Mucosa of descending colon (tissue), 3 donors: ENCODE measurements around the gene KCND2. TPM values are rescaled to one million over a fixed set of nuclear protein-coding genes. Genes with fewer than 3 reads are reported as not detected.

Source experiments
- ATAC-seq: fragments of 200-7000 bp; cut with Tn5 transposase; one replicate; pipeline ENCODE4 v1.9.1; 2020; ENCODE audit warnings: mild to moderate bottlenecking, moderate library complexity
- DNase-seq, 3 donors: peaks; one replicate each; pipeline ENCODE4 v3.0.0-alpha.2; 2020
- H3K36me3 ChIP-seq: fragments of 200-600 bp; one replicate; pipeline ENCODE4 v1.8.0; 2021; ENCODE audit warnings: low read depth, mild to moderate bottlenecking
- H3K4me1 ChIP-seq: fragments of 200-600 bp; one replicate; pipeline ENCODE4 v1.8.0; 2021; ENCODE audit warnings: low read depth, mild to moderate bottlenecking
- H3K4me3 ChIP-seq: fragments of 200-600 bp; one replicate; pipeline ENCODE4 v1.8.0; 2021; ENCODE audit warnings: mild to moderate bottlenecking
- H3K9me3 ChIP-seq: fragments of 200-600 bp; one replicate; pipeline ENCODE4 v1.8.0; 2021; ENCODE audit warnings: mild to moderate bottlenecking
- intact Hi-C, 2 donors: fragments of 100-400 bp; cut with DNase I in 1 of 2; cut with micrococcal nuclease in 1 of 2; formaldehyde crosslinking; loops; one replicate each; pipeline versions ENCODE4 v1.11.0 to v1.11.1; 2022; cut with DNase I, micrococcal nuclease
- total RNA-seq, 3 donors: library from RNA; stranded (reverse); fragmentation: NEBNext Ultra II Directional in 2 of 3; extraction: Animal tissue kit (Norgen Biotek cat#: 25700) in 2 of 3; gene quantifications; one replicate each; pipeline versions ENCODE4 v1.2.1 to v1.2.4, GENCODE V29; 2021 to 2023
- TF ChIP-seq, protein P1 (sequence below): fragments of 200-600 bp; IDR thresholded peaks from one replicate; pipeline ENCODE4 v1.8.0; 2022; ENCODE audit warnings: antibody characterized with exemption, mild to moderate bottlenecking
- donor health status: DM: no; HTN: no; CAD: no; lungs with moderate emphysema.
- donor health status: DM: no; HTN: no; CAD: no.
- donor health status: DM: no; HTN: yes; CAD: no.

KCND2 gene
- total RNA-seq, 3 donors from 2014 or later: 0.09 to 0.98 (median 0.41) TPM

DNA sequence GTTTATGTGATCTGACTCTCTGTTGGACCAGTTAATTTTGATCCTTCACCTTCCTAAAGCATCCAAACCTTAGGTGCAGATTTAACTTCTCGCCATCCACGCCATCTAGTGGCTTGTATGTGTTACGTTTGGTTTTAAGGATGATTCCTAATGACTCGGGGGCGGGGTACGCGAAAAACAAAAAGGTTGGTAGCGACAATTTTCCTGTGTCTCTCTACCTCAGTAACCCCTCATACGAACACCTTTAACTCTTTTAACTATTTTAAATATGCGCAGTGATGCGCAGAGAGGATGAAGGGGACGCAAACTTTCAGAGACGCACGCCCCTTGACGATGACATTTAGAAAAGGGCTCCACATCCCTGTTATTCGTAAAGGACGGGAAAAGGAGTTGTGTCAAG, 714 bp upstream of the KCND2 start:
- intact Hi-C loops: no loop called here
- DNase-seq: peak in 1 of 3 donors; percentile 4
- Histone ChIP-seq H3K4me3 (no peak overlapping the region), H3K9me3 (no peaks in the 10 kb centered on the region), H3K36me3 (no peaks in the 10 kb centered on the region), H3K4me1 (peaks cover 3% of the 10 kb centered on the region)
- TF ChIP-seq, protein P1, sequence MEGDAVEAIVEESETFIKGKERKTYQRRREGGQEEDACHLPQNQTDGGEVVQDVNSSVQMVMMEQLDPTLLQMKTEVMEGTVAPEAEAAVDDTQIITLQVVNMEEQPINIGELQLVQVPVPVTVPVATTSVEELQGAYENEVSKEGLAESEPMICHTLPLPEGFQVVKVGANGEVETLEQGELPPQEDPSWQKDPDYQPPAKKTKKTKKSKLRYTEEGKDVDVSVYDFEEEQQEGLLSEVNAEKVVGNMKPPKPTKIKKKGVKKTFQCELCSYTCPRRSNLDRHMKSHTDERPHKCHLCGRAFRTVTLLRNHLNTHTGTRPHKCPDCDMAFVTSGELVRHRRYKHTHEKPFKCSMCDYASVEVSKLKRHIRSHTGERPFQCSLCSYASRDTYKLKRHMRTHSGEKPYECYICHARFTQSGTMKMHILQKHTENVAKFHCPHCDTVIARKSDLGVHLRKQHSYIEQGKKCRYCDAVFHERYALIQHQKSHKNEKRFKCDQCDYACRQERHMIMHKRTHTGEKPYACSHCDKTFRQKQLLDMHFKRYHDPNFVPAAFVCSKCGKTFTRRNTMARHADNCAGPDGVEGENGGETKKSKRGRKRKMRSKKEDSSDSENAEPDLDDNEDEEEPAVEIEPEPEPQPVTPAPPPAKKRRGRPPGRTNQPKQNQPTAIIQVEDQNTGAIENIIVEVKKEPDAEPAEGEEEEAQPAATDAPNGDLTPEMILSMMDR: no peak
- ATAC-seq: no peak

GRCh38 chr7:120273476-120273975, 551 bp downstream of the KCND2 start:
- intact Hi-C loops: no loop called here

GRCh38 chr7:120274482-120274881, 1.5 kb downstream of the KCND2 start:
- intact Hi-C loops: no loop called here
- no peak for ATAC-seq
- TF ChIP-seq, protein P1: no peak

More at GRCh38 chr7:120273476-120273975, 551 bp downstream of the KCND2 start:
- TF ChIP-seq, protein P1: no peak
- ATAC-seq (peak; percentile 38), DNase-seq (peak in 2 of 3 donors; percentile 16 to 31)
- no peak overlapping the region for H3K4me3 ChIP-seq
- H3K4me1 ChIP-seq: peaks cover 3% of the 10 kb centered on the region
- H3K9me3 ChIP-seq: no peaks in the 10 kb centered on the region
- H3K36me3 ChIP-seq: no peaks in the 10 kb centered on the region

GRCh38 chr7:120274899-120275298, 1.9 kb downstream of the KCND2 start:
- intact Hi-C loops: no loop called here
- ATAC-seq: no peak
- TF ChIP-seq, protein P1: no peak

More at GRCh38 chr7:120274482-120274881, 1.5 kb downstream of the KCND2 start:
- Histone ChIP-seq H3K9me3 (no peaks in the 10 kb centered on the region), H3K4me3 (no peak overlapping the region), H3K4me1 (peaks cover 3% of the 10 kb centered on the region), H3K36me3 (no peaks in the 10 kb centered on the region)
- no peak for DNase-seq

DNA sequence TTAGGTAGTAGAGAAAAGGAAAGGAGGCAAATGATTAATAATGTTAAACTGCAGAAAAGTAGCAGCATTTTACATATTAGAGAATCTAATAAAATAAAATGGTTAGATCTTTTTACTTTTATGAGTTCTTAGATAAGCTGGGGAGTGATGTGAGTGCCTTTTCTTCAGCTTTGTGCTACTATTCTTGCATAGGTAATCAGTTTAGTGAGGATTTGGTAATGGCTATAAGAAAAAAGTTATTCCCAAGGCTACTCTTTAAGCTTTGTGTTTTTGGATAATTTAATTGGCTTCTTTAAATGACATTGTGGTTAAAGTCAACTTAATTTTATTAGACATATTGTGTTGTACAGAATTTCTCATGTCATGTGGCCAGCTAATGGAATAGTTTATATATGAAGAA, 3.7 kb downstream of the KCND2 start:
- intact Hi-C loops: no loop called here
- no peak overlapping the region for H3K4me3 ChIP-seq
- TF ChIP-seq, protein P1: no peak
- no peak for ATAC-seq
- H3K36me3 ChIP-seq: no peaks in the 10 kb centered on the region
- H3K4me1 ChIP-seq: peaks cover 3% of the 10 kb centered on the region
- H3K9me3 ChIP-seq: no peaks in the 10 kb centered on the region
- no peak for DNase-seq

More at GRCh38 chr7:120274899-120275298, 1.9 kb downstream of the KCND2 start:
- DNase-seq: no peak
- H3K36me3 ChIP-seq: no peaks in the 10 kb centered on the region
- no peaks in the 10 kb centered on the region for H3K9me3 ChIP-seq
- peaks cover 3% of the 10 kb centered on the region for H3K4me1 ChIP-seq
- H3K4me3 ChIP-seq: no peak overlapping the region

- no peak overlapping the region for H3K4me3 ChIP-seq
- DNase-seq: no peak
- no peaks in the 10 kb centered on the region for H3K4me1 ChIP-seq
- intact Hi-C loops: no loop called here
- H3K36me3 ChIP-seq: no peaks in the 10 kb centered on the region
- TF ChIP-seq, protein P1: no peak
- H3K9me3 ChIP-seq: no peaks in the 10 kb centered on the region
- no peak for ATAC-seq
These were observed 5.8 kb downstream of the KCND2 start for GRCh38 chr7:120278773-120279172.
